ENCODE measurements around the gene CACTIN. TPM values are rescaled to one million over a fixed set of nuclear protein-coding genes. Genes with fewer than 3 reads are reported as not detected.

Gene CACTIN
- total and polyA plus RNA-seq, 2 of the 8 experiments (the other 6 are each of a cell fraction or from before 2014, with no cell fraction given) = 25.8 to 29.9 TPM

- TF ChIP-seq TAF1 (IDR thresholded peaks at IDR 0.05; ENCODE audit: low read depth, low read length) (no peak), HDAC2 (IDR thresholded peaks at IDR 0.05; ENCODE audit: borderline replicate concordance in 1 of 2, low read depth in 2 of 2, low read length in 2 of 2) (no peak), HDAC6 (IDR thresholded peaks at IDR 0.05; ENCODE audit: low read depth, low read length) (no peak), JUND (IDR thresholded peaks at IDR 0.05; ENCODE audit: low read length) (no peak)
Measured at GRCh38 chr19:3611841-3612240, 14.7 kb downstream of the CACTIN start (continued).
